K562 (cell line): ENCODE measurements around the gene JUP. TPM values are rescaled to one million over a fixed set of nuclear protein-coding genes. Genes with fewer than 3 reads are reported as not detected.
A peak's percentile ranks its signal among the peaks of the same experiment; 100 is the strongest.

Experiments used
- ATAC-seq: fragments of 200-7000 bp; cut with Tn5 transposase; 3 replicates; pipeline ENCODE4 v1.9.1; 2020; ENCODE audit warnings: moderate library complexity
- BruUV-seq: library from RNA; stranded (reverse); fragments of 400-500 nt; replicated peaks from 2 replicates; lab custom pipeline; 2021; lab: Mats Ljungman, UMichigan
- CTCF ChIA-PET: fragments of 300-600 bp; formaldehyde crosslinking; extraction: SDS; loops from one replicate; lab custom pipeline; 2021; ENCODE audit warnings: low intra/inter-chr PET ratio; lab: Yijun Ruan, JAX
- POLR2A ChIA-PET: fragments of 300-600, 350-650 bp; sonication (Branson Sonifier 250); formaldehyde crosslinking; extraction: SDS; loops from one replicate; lab custom pipeline; 2021; ENCODE audit warnings: antibody characterized with exemption, inconsistent platforms; lab: Yijun Ruan, JAX
- DNase-seq, 4 experiments: peaks; one replicate each; pipeline versions ENCODE4 v3.0.0 to v3.0.0-alpha.2; 2011 to 2018; ENCODE audit warnings: low spot score in 3 of 4, mixed read lengths in 3 of 4; ENCODE audit errors: extremely low read depth in 1 of 4
- FAIRE-seq: peaks from 2 replicates; lab custom pipeline; 2011; peaks lifted over from hg19 to GRCh38; lab: Jason Lieb, UNC
- H2AFZ ChIP-seq: 2 replicates; pipeline ENCODE4 v1.6.0; 2011; ENCODE audit warnings: low read depth, low read length, control low read depth, inconsistent platforms
- H3K27ac ChIP-seq: fragments of 200-600 bp; 3 replicates; pipeline ENCODE4 v1.8.0; 2011; ENCODE audit warnings: low read depth, mild to moderate bottlenecking, control low read depth, inconsistent platforms, low read length, moderate library complexity, mixed read lengths; ENCODE audit errors: extremely low read depth
- H3K27me3 ChIP-seq, 2 experiments: fragments of 300-600 bp in 1 of 2; 2 replicates in 1 of 2; 3 replicates in 1 of 2; pipeline versions ENCODE4 v1.6.0 to v1.8.0; 2011; ENCODE audit warnings: inconsistent platforms in 2 of 2, low read length in 2 of 2, mild to moderate bottlenecking in 1 of 2, mixed read lengths in 1 of 2, moderate library complexity in 1 of 2; ENCODE audit not compliant: control insufficient read depth in 2 of 2, insufficient read depth in 2 of 2
- H3K36me3 ChIP-seq: fragments of 300-600 bp; 3 replicates; pipeline ENCODE4 v1.8.0; 2011; ENCODE audit warnings: mild to moderate bottlenecking, low read length, inconsistent platforms; ENCODE audit not compliant: control insufficient read depth, insufficient read depth
- H3K4me1 ChIP-seq, 2 experiments: fragments of 200-600 bp in 1 of 2; replicated peaks in 1 of 2; 2 replicates in 1 of 2; 3 replicates in 1 of 2; pipeline versions ENCODE4 v1.5.1 to v1.8.0; 2011; ENCODE audit warnings: inconsistent platforms in 2 of 2, low read length in 2 of 2, mild to moderate bottlenecking in 1 of 2, mixed read lengths in 1 of 2, moderate library complexity in 1 of 2; ENCODE audit not compliant: control insufficient read depth in 2 of 2, insufficient read depth in 2 of 2
- H3K4me2 ChIP-seq: 2 replicates; pipeline ENCODE4 v1.6.1; 2011; ENCODE audit warnings: low read length, control low read depth, inconsistent platforms, mixed read lengths; ENCODE audit not compliant: insufficient read depth
- H3K4me3 ChIP-seq: fragments of 200-600 bp; sonication (generic), shearing (Covaris generic); 2 replicates; pipeline ENCODE4 v1.5.1; 2016; ENCODE audit warnings: control low read depth, inconsistent platforms
- H3K79me2 ChIP-seq: fragments of 200-600 bp; 3 replicates; pipeline ENCODE4 v1.8.0; 2011; ENCODE audit warnings: low read length, inconsistent platforms; ENCODE audit not compliant: control insufficient read depth, insufficient read depth
- H3K9ac ChIP-seq, 2 experiments: 2 replicates each; pipeline versions ENCODE4 v1.6.0 to v1.6.1; 2011; ENCODE audit warnings: low read depth in 2 of 2, low read length in 2 of 2, control low read depth in 1 of 2, inconsistent platforms in 1 of 2, mild to moderate bottlenecking in 1 of 2, mixed read lengths in 1 of 2; ENCODE audit not compliant: insufficient read depth in 1 of 2
- H3K9me1 ChIP-seq: one replicate; pipeline ENCODE4 v1.6.0; 2011; ENCODE audit warnings: inconsistent platforms, mild to moderate bottlenecking, low read length, moderate library complexity; ENCODE audit not compliant: control insufficient read depth, insufficient read depth
- H3K9me3 ChIP-seq: replicated peaks from 2 replicates; pipeline ENCODE4 v1.5.1; 2011; ENCODE audit warnings: low read depth, low read length, inconsistent platforms; ENCODE audit not compliant: control insufficient read depth, insufficient read depth
- H4K20me1 ChIP-seq: replicated peaks from 2 replicates; pipeline ENCODE4 v1.6.1; 2011; ENCODE audit warnings: low read length, inconsistent platforms, mixed read lengths; ENCODE audit not compliant: control insufficient read depth, insufficient read depth
- C11orf30 ChIP-seq: fragments of 450-650 bp; IDR thresholded peaks from 2 replicates; pipeline ENCODE4 v1.6.1; 2016; ENCODE audit warnings: low read depth, mild to moderate bottlenecking
- SNIP1 ChIP-seq: fragments of 450-650 bp; IDR thresholded peaks from 2 replicates; pipeline ENCODE4 v1.7.1; 2017; ENCODE audit warnings: low read depth, mild to moderate bottlenecking
- ZNF212 ChIP-seq: fragments of 450-650 bp; formaldehyde crosslinking; IDR thresholded peaks from 2 replicates; pipeline ENCODE4 v1.4.0; 2020; ENCODE audit warnings: mild to moderate bottlenecking
- WGBS: fragments of 100-300 bp; shearing (Covaris generic); methylation state at CpG from one replicate; pipeline ENCODE4 v1.1.6; 2016; ENCODE audit warnings: low coverage, mixed read lengths; ENCODE audit not compliant: insufficient coverage; ENCODE audit errors: missing lambda C conversion rate; 5-methylcytosine and 5-hydroxymethylcytosine counted together
- in situ Hi-C: fragments of 300-500 bp; cut with MboI; formaldehyde crosslinking; loops from 4 replicates; pipeline ENCODE4 v1.15.0; 2018; ENCODE audit warnings: inconsistent platforms, mixed read lengths
- intact Hi-C: fragments of 100-400 bp; cut with micrococcal nuclease; formaldehyde crosslinking; loops from 2 replicates; pipeline ENCODE4 v1.14.2; 2022
- polyA plus RNA-seq, 8 experiments: library from polyadenylated mRNA; depleted of rRNA in 4 of 8; stranded (reverse) in 5 of 8; unstranded in 3 of 8; fragments of >200 nt; fragmentation: Nextera tagmentation in 2 of 8; fragmentation: Illumina TruSeq in 1 of 8; extraction: Ambion mirVana in 2 of 8; extraction: Trizol in 1 of 8; gene quantifications; 2 replicates each; pipeline versions ENCODE4 v1.2.1 to v1.2.3, GENCODE V29; 2011 to 2014; ENCODE audit warnings: inconsistent platforms in 1 of 8, missing spikeins in 1 of 8
- total RNA-seq, 7 experiments: library from RNA; depleted of rRNA in 6 of 7; stranded (reverse); fragments of >200 nt in 6 of 7; fragmentation: Illumina TruSeq in 2 of 7; extraction: Trizol in 2 of 7; gene quantifications; 2 replicates each; pipeline versions ENCODE4 v1.2.1 to v1.2.3, GENCODE V29; 2011 to 2021; ENCODE audit warnings: low replicate concordance in 1 of 7
- TF ChIP-seq, protein P1 (sequence below): sonication (generic); formaldehyde crosslinking; IDR thresholded peaks from 2 replicates; pipeline ENCODE4 v1.8.0; 2022; ENCODE audit warnings: mild to moderate bottlenecking, missing genetic modification reagents, borderline replicate concordance
- TF ChIP-seq, protein P2 (sequence below): IDR thresholded peaks from 3 replicates; pipeline ENCODE4 v1.6.1; 2011; ENCODE audit warnings: borderline replicate concordance, mild to moderate bottlenecking, moderate library complexity; ENCODE audit not compliant: insufficient read length; ENCODE audit errors: extremely low read depth
- TF ChIP-seq, protein P3 (sequence below), 2 experiments: fragments of 450-650 bp in 1 of 2; sonication (generic) in 1 of 2; formaldehyde crosslinking in 1 of 2; IDR thresholded peaks in 1 of 2; conservative IDR thresholded peaks in 1 of 2; 2 replicates each; pipeline versions ENCODE4 v1.6.1 to v1.8.1; 2016 to 2023; ENCODE audit warnings: mild to moderate bottlenecking in 2 of 2, moderate library complexity in 2 of 2, inconsistent platforms in 1 of 2, missing genetic modification reagents in 1 of 2

JUP gene
- total and polyA plus RNA-seq, 9 of the 15 experiments (the other 6 are each of a cell fraction or from before 2014, with no cell fraction given) = 6.4 to 177 (median 31.2) TPM

DNA sequence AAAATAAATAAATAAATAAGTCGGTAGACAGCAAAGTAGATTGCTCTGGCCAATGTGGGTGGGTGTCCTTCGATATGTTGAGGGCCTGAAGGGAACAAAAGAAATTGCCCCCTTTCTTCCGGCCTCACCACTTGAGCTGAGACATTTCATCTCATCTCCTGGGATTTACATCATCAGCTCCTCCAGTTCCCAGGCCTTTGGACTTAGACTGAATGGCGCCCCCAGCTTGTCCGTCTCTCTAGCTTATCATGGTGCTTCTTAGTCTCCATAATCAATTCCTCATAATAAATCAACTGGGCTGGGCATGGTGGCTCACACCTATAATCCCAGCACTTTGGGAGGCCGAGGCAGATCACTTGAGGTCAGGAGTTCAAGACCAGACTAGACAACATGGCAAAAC lies 38.2 kb downstream of the JUP start:
- no peak for FAIRE-seq
- H3K9me3 ChIP-seq = no peaks in the 10 kb centered on the region
- H3K4me2 ChIP-seq = no peak overlapping the region
- no peak for TF ChIP-seq C11orf30
- no peak for TF ChIP-seq ZNF212 (CRISPR knock-in tag)
- TF ChIP-seq, protein P1, sequence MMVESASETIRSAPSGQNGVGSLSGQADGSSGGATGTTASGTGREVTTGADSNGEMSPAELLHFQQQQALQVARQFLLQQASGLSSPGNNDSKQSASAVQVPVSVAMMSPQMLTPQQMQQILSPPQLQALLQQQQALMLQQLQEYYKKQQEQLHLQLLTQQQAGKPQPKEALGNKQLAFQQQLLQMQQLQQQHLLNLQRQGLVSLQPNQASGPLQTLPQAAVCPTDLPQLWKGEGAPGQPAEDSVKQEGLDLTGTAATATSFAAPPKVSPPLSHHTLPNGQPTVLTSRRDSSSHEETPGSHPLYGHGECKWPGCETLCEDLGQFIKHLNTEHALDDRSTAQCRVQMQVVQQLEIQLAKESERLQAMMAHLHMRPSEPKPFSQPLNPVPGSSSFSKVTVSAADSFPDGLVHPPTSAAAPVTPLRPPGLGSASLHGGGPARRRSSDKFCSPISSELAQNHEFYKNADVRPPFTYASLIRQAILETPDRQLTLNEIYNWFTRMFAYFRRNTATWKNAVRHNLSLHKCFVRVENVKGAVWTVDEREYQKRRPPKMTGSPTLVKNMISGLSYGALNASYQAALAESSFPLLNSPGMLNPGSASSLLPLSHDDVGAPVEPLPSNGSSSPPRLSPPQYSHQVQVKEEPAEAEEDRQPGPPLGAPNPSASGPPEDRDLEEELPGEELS (CRISPR knock-in tag) = no peak
- TF ChIP-seq, protein P2, sequence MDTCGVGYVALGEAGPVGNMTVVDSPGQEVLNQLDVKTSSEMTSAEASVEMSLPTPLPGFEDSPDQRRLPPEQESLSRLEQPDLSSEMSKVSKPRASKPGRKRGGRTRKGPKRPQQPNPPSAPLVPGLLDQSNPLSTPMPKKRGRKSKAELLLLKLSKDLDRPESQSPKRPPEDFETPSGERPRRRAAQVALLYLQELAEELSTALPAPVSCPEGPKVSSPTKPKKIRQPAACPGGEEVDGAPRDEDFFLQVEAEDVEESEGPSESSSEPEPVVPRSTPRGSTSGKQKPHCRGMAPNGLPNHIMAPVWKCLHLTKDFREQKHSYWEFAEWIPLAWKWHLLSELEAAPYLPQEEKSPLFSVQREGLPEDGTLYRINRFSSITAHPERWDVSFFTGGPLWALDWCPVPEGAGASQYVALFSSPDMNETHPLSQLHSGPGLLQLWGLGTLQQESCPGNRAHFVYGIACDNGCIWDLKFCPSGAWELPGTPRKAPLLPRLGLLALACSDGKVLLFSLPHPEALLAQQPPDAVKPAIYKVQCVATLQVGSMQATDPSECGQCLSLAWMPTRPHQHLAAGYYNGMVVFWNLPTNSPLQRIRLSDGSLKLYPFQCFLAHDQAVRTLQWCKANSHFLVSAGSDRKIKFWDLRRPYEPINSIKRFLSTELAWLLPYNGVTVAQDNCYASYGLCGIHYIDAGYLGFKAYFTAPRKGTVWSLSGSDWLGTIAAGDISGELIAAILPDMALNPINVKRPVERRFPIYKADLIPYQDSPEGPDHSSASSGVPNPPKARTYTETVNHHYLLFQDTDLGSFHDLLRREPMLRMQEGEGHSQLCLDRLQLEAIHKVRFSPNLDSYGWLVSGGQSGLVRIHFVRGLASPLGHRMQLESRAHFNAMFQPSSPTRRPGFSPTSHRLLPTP = no peak
- TF ChIP-seq, protein P3, sequence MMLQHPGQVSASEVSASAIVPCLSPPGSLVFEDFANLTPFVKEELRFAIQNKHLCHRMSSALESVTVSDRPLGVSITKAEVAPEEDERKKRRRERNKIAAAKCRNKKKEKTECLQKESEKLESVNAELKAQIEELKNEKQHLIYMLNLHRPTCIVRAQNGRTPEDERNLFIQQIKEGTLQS (IDR thresholded peaks at IDR 0.05) = peak; percentile 16; the same call in 1 of the 2 replicates
- TF ChIP-seq, protein P3 (CRISPR knock-in tag; conservative IDR thresholded peaks at IDR 0.05) = no peak
- no peak for TF ChIP-seq SNIP1
- TF ChIP-seq, all 486 proteins: peak for 1
- Histone ChIP-seq H4K20me1 (no peaks in the 10 kb centered on the region), H3K27ac (no peak overlapping the region), H3K4me3 (no peak overlapping the region), H3K27me3 (peaks cover 0 to 15% of the 10 kb centered on the region in 2 experiments; a peak in 2 of 5 replicates), H3K4me1 (no peaks in the 10 kb centered on the region; a peak in 1 of 5 replicates), H3K9me1 (no peaks in the 10 kb centered on the region), H3K36me3 (no peaks in the 10 kb centered on the region), H2AFZ (no peak overlapping the region), H3K9ac (no peak overlapping the region), H3K79me2 (no peaks in the 10 kb centered on the region)
- BruUV-seq = no TSS peak
- peak; percentile 47; the same call in 2 of the 3 replicates for ATAC-seq
- no peak for DNase-seq
- ChIA-PET POLR2A (interaction anchor here (1.1 kb wide), 1 partner anchor 48 kb away, joined by 3 read pairs; no protein-coding TSS in a partner anchor), CTCF (interaction anchor here (0.6 kb wide), 1 partner anchor 71 kb away, joined by 4 read pairs; no protein-coding TSS in a partner anchor)
- 21% methylated on average over 6 of the region's 6 CpGs for WGBS
- intact Hi-C loops (no loop called here), in situ Hi-C loops (loop anchor here (25.0 kb wide), 1 partner anchor 364 kb away; the partner anchor contains the start of genes DHX58, HSPB9 and KAT2A)
